H1 (cell line): Measurements from ENCODE around the gene ZYX. TPM values are rescaled to one million over a fixed set of nuclear protein-coding genes. Genes with fewer than 3 reads are reported as not detected.
A peak's percentile ranks its signal among the peaks of the same experiment; 100 is the strongest.

ENCODE experiments used
- CBX8 ChIP-seq: fragments of 300-800, 300-1000 bp; sonication (generic); IDR thresholded peaks from 2 replicates; pipeline ENCODE4 v1.7.1; 2016; ENCODE audit warnings: low read depth, low read length, borderline replicate concordance
- CHD7 ChIP-seq: fragments of 300-600 bp; sonication (generic); IDR thresholded peaks from 2 replicates; pipeline ENCODE4 v1.7.1; 2012; ENCODE audit warnings: low read length, moderate library complexity, mild to moderate bottlenecking, inconsistent platforms; ENCODE audit not compliant: insufficient replicate concordance
- KDM4A ChIP-seq: IDR thresholded peaks from one replicate; pipeline ENCODE4 v1.7.1; 2012; ENCODE audit warnings: low read depth, mild to moderate bottlenecking, moderate library complexity, low read length, inconsistent platforms; ENCODE audit not compliant: severe bottlenecking
- MAX ChIP-seq: IDR thresholded peaks from 2 replicates; pipeline ENCODE4 v1.6.1; 2012; ENCODE audit warnings: inconsistent platforms
- RFX5 ChIP-seq: IDR thresholded peaks from 2 replicates; pipeline ENCODE4 v1.6.1; 2011; ENCODE audit warnings: low read depth, low read length, improper control_type of control experiment, borderline replicate concordance
- SAP30 ChIP-seq: fragments of 300-600 bp; sonication (generic); IDR thresholded peaks from 2 replicates; pipeline ENCODE4 v1.7.1; 2012; ENCODE audit warnings: low read length, moderate library complexity, mild to moderate bottlenecking, inconsistent platforms; ENCODE audit not compliant: insufficient read depth, insufficient replicate concordance
- SP4 ChIP-seq: IDR thresholded peaks from 2 replicates; pipeline ENCODE4 v1.6.1; 2012; ENCODE audit warnings: low read length, inconsistent platforms
- TAF1 ChIP-seq: IDR thresholded peaks from 2 replicates; pipeline ENCODE4 v1.6.1; 2011; ENCODE audit warnings: mild to moderate bottlenecking, low read depth, low read length
- TAF7 ChIP-seq: optimal IDR thresholded peaks from 2 replicates; pipeline ENCODE3; 2011; ENCODE audit warnings: low read depth, mild to moderate bottlenecking, inconsistent platforms, low read length, moderate library complexity, borderline replicate concordance
- polyA plus RNA-seq, 7 experiments: library from polyadenylated mRNA; depleted of rRNA in 3 of 7; stranded (reverse) in 5 of 7; unstranded in 2 of 7; fragments of >200 nt in 5 of 7; fragments of 200-250 nt in 2 of 7; gene quantifications; 1 replicate in 5 of 7; 2 replicates in 1 of 7; 4 replicates in 1 of 7; pipeline versions ENCODE4 v1.2.1 to v1.2.3, GENCODE V29; 2011 to 2013; ENCODE audit warnings: missing spikeins in 2 of 7, mixed read lengths in 2 of 7
- total RNA-seq: library from RNA; stranded (reverse); fragmentation: NEBNext Ultra II Directional; extraction: Animal tissue kit (Norgen Biotek cat#: 25700); gene quantifications from 2 replicates; pipeline ENCODE4 v1.2.1, GENCODE V29; 2021

ZYX gene
- total and polyA plus RNA-seq, 2 of the 8 experiments (the other 6 are each of a cell fraction or from before 2014, with no cell fraction given) = 40.6 to 159 TPM

- TF ChIP-seq CHD7 (peak; percentile 31), SAP30 (no peak), SP4 (no peak), RFX5 (no peak), TAF1 (peak; percentile 63), KDM4A (peak; percentile 86), MAX (peak; percentile 18; the same call in 1 of the 2 replicates), TAF7 (peak; percentile 28), CBX8 (no peak)
These were observed 892 bp upstream of the ZYX start (continued) for GRCh38 chr7:143380260-143380645.
